SIG-M5 treated with dmso at 0.1 percent for 504 hours (cell line): Measurements from ENCODE around the gene RIMS1.
"Not testable (repeated sequence)": the region's sequence is repeated elsewhere in the genome, so short reads cannot be mapped to it uniquely, and the experiment has no call there.

Source experiments
- DNase-seq: peaks from one replicate; lab custom pipeline; 2025; ENCODE audit not compliant: unreplicated experiment; lab: John Stamatoyannopoulos, UW

The RIMS1 gene

DNA sequence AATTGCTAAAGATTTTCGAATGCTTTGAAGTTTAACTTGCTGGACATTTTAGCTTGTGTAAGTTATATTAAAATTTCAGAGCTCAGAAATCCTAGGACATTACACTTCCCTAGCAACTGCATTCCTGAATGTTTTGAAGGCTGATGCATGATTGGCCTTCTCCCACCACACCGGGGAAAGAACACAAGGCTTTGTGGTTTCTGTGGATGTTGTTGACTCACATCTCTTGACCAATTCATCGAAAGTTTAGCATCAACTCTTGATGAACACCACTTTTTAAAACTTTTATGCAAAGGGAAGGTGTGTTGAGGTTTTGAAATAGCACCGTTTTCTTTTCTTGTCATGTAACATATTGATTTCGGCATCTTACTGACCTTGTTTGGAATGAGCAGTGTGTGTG lies 81.1 kb downstream of the RIMS1 start:
- no peak for DNase-seq

DNA sequence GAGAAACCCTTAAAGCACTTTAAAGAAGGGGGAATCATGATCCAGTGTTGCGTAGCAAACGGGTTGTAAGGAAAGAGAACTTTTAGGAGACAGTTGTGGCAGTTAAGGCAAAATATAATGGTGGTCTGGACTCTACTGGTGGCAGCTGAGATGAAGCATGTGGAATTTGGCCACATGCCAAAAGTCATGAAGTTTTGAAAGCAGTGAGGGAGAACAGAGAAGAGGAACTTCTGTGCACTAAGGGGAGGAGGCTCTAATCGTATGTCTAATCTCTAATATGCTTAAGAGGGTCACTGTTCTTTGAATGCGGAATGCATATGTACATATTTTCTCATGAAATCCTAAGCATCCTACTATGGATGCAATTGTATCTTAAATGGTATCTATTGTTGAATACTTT lies 91.5 kb downstream of the RIMS1 start:
- no peak for DNase-seq

GRCh38 chr6:71979911-71980310 lies 93.6 kb downstream of the RIMS1 start:
- DNase-seq, result no peak

DNA sequence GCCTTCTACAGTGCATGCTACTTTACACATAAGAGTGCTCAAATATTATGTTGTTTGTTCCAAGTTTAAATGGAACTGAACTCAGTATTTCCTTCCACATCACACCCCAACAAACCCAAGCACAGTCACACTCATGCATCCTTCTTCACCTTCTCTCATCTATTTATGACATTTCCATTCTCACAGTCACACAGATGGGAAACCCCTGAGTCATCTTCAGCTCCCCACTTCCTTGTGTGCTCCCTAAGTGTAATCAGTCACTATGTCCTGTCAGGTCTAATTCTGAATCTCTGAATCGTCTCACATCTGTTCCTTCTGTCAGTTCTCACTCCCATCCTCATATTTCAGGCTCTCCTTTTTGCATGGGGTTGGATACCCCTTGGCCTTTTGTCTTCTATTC lies 96.0 kb downstream of the RIMS1 start:
- DNase-seq, result no peak

DNA sequence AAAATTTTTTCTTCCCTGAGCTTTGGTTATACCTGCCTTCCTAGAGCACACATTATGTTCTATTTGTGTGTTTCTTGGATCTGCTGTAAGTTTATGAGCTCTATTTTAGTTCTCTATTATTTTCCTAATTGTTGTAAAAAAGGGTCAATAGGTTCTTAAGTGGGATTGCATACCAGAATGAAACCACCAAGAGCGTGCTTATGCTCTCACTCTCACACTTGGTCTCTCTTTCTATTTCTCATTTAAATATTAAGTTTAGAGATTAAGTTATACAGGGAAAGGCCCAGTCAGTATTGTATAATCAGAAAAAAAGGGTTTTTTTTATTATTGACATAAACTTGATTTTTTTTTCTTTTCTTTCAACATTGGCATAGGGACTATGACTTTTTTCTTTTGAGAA lies 96.8 kb downstream of the RIMS1 start:
- DNase-seq, result no peak

- no peak for DNase-seq
Observed at GRCh38 chr6:71994705-71995271, 108.4 kb downstream of the RIMS1 start.

DNA sequence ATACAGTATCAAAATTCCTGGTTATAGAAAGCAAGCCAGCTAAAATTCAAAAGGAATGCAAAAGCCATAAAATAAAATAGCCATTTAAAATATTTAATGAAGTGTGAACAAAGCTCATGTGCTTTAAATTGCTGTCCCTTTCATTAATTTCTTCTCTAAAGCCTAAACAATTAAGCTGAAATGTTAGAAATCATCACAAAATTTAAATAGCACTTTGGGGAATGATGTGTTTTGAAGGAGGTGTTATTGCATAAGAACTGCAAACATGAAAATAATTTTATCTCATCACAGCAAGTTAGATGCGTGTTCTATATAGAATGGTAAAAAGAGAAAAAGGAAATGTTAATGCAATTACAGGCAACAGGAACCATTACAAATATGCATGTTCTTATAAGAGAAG lies 111.0 kb downstream of the RIMS1 start:
- no peak for DNase-seq

- no peak for DNase-seq
Observed at GRCh38 chr6:72002415-72002814, 116.1 kb downstream of the RIMS1 start.

GRCh38 chr6:72006591-72006990 lies 120.2 kb downstream of the RIMS1 start:
- DNase-seq, result not testable (repeated sequence)

DNA sequence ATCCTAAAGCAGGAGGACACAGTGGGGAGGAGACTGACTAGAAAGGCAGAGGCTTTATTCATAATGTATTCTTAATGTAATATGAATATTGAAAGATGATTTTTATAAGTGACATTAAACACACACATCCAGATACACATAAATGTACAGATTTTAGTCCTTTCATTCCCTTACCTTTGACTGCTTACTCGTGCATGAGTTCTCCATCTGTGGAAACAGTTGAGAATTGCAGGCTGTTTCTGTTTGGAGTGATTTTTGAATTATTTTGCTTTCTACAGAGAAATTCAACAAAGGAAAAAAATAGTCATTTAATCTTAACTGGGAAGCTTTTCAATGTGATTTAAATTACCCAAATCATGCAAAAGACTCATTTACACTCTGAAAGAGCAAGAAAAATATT lies 136.5 kb downstream of the RIMS1 start:
- DNase-seq, result no peak

GRCh38 chr6:72031471-72031870 lies 145.1 kb downstream of the RIMS1 start:
- DNase-seq, result no peak

DNA sequence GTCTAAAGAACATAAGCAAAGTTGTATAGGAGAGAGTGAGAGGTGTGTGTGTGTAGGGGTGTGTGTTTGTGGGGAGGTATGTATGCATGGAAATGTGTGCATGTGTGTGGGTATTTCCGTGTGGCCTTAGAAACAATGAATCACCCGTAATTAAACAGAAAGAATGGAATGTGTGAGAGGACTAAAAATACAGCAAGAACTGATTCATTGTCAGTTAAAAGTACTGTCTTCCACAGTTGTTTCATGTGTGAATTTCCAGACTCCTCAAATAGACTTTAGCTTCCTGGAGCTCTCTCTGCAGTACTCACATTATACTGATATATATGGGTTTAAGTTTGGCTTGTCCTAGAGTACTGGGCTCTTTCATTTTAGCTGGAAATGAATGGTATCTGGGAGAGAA lies 145.7 kb downstream of the RIMS1 start:
- no peak for DNase-seq

GRCh38 chr6:72035486-72035885 lies 149.1 kb downstream of the RIMS1 start:
- no peak for DNase-seq

- no peak for DNase-seq
Observed at GRCh38 chr6:72035966-72036365, 149.6 kb downstream of the RIMS1 start.

DNA sequence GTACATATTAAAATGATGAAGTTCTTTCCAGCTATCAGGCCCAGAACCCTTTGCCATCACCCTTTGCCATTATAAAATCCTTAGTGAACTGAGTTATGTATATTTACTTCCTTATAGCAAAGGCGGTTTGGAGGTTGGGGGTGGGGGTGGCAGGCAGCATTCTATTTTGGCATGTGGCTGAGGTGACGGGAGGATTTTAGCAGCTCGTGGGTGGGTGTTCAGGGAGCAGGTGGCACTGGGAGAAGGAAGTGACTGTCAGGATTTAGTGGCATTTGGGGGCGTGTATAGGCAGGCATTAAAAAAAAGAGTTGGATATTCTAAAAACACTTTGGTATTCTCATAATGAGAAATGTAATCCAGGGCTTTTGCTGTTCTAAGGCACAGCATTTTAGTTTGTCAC lies 150.7 kb downstream of the RIMS1 start:
- DNase-seq, result no peak

GRCh38 chr6:72040111-72040510 lies 153.8 kb downstream of the RIMS1 start:
- DNase-seq, result no peak

- DNase-seq, result peak; percentile 0
Observed at GRCh38 chr6:72042088-72042487, 155.7 kb downstream of the RIMS1 start.

GRCh38 chr6:72048080-72048479 lies 161.7 kb downstream of the RIMS1 start:
- DNase-seq, result no peak

GRCh38 chr6:72049376-72049775 lies 163.0 kb downstream of the RIMS1 start:
- DNase-seq, result no peak

DNA sequence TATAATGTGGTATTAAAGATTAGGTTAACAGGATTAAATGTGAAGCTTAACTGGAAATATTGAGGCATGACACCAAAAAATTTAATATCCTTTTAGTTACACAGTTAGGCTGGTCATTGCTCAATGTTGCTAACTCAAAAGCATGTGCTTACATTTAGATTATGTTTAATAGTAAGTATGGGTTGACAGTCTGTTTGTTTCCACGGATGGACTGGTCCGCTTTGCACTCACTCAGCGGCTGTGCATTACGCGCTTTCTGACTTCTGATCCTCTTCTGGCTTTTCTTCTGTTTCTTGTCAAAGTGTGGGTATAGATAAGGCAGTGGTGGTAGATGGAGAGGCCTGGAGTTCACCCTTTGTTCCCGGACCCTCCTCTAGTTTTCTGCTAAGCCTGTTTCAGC lies 174.9 kb downstream of the RIMS1 start:
- no peak for DNase-seq

- DNase-seq, result no peak
Observed at GRCh38 chr6:72064399-72064975, 178.1 kb downstream of the RIMS1 start.

GRCh38 chr6:72078096-72078495 lies 191.7 kb downstream of the RIMS1 start:
- DNase-seq, result no peak

GRCh38 chr6:72080260-72080941 lies 194.1 kb downstream of the RIMS1 start:
- DNase-seq, result no peak
